ENCODE results near the gene LCAT.
A peak's percentile ranks its signal among the peaks of the same experiment; 100 is the strongest.

The LCAT gene

DNA sequence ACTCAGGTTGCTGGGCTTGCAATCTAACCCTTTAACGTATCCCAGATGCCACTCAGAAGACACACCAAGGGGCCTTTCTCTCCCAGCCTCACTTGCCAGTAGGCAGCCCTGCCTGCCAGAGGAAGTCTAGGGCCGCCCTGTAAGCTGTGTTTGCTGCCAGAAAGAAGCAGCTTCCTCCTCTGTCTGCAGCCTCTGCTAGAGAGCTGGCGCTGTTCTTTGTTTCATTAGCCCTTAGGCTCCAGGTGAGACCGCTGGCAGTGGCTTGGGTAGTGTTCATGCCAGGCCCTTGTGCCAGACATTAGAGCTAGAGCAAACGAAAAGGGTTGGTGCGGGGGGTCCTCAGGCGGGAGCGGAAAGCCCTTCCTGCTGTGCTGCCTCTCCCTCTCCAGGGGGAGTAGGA, 21.2 kb downstream of the LCAT start:
- Histone ChIP-seq H3K4me3 (ENCODE audit: low read depth, low read length) (no peak overlapping the region), H3K9me3 (no peaks in the 10 kb centered on the region), H3K36me3 (peaks cover 5% of the 10 kb centered on the region; the same call in 1 of the 2 replicates), H3K27me3 (no peaks in the 10 kb centered on the region), H3K4me1 (peaks cover 20% of the 10 kb centered on the region)
- DNase-seq: peak; percentile 13
- TF ChIP-seq, protein P1, sequence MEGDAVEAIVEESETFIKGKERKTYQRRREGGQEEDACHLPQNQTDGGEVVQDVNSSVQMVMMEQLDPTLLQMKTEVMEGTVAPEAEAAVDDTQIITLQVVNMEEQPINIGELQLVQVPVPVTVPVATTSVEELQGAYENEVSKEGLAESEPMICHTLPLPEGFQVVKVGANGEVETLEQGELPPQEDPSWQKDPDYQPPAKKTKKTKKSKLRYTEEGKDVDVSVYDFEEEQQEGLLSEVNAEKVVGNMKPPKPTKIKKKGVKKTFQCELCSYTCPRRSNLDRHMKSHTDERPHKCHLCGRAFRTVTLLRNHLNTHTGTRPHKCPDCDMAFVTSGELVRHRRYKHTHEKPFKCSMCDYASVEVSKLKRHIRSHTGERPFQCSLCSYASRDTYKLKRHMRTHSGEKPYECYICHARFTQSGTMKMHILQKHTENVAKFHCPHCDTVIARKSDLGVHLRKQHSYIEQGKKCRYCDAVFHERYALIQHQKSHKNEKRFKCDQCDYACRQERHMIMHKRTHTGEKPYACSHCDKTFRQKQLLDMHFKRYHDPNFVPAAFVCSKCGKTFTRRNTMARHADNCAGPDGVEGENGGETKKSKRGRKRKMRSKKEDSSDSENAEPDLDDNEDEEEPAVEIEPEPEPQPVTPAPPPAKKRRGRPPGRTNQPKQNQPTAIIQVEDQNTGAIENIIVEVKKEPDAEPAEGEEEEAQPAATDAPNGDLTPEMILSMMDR (IDR thresholded peaks at IDR 0.05; ENCODE audit: low read depth, low read length): no peak; the same call in 1 of the 2 replicates

DNA sequence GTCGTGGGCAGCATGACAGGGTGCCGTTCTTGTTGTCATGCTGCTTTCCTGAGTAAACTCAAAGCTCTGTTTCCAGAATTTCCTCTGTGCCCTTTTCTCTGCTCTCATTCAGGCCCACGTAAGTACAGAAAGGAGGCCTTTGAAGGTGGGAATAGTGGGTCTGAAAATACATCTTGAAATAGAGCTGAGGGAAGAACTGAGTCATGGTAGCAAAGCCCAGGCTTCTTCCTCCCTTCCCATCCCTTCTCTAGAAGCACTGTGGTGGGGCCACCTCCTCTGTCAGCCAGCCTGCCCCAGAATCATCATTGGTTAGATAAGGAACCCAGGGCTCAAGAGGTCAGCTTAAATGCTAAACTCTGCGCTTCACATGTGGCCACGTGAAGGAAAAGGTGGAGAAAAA, 21.7 kb downstream of the LCAT start:
- no peaks in the 10 kb centered on the region for H3K27me3 ChIP-seq
- H3K36me3 ChIP-seq: no peaks in the 10 kb centered on the region; the same call in 1 of the 2 replicates
- H3K9me3 ChIP-seq: no peaks in the 10 kb centered on the region
- no peak for DNase-seq
- TF ChIP-seq, protein P1 (IDR thresholded peaks at IDR 0.05; ENCODE audit: low read depth, low read length): no peak
- H3K4me1 ChIP-seq: peaks cover 25% of the 10 kb centered on the region
- H3K4me3 ChIP-seq (ENCODE audit: low read depth, low read length): no peak overlapping the region

DNA sequence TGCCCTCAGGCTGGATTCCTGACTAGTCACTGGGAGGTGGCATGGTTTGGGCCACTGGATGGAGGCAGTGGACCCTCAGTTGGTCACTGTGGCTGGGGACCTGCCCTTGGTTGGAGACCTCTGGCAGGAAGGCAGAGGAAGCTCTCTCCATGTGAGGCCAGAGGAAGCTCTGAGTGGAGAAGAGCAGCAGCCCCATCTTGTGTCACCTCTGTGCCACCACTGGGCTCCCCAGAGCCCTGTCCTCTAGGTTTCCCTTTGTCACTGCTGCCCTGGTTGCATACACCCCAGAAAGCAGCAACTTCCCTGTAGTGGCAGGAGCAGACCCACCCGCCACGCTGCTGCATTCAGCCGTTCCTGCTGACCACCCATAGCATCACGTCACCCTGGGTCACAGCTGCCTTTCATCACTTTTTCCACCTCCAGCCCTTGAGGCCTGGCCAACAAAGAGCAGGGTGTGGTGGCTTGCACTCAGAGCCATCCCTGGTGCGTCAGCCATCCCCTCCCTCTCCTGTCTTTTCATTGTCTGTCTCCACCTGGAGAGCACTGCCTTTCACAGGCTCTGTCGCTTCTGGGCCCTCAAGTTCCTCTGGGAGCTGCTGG, 24.2 kb downstream of the LCAT start:
- no peak overlapping the region for H3K4me3 ChIP-seq (ENCODE audit: low read depth, low read length)
- no peaks in the 10 kb centered on the region for H3K9me3 ChIP-seq
- H3K36me3 ChIP-seq: no peaks in the 10 kb centered on the region
- TF ChIP-seq, protein P1 (IDR thresholded peaks at IDR 0.05; ENCODE audit: low read depth, low read length): peak; percentile 48
- no peaks in the 10 kb centered on the region for H3K27me3 ChIP-seq
- H3K4me1 ChIP-seq: peaks cover 26% of the 10 kb centered on the region
- DNase-seq: no peak

DNA sequence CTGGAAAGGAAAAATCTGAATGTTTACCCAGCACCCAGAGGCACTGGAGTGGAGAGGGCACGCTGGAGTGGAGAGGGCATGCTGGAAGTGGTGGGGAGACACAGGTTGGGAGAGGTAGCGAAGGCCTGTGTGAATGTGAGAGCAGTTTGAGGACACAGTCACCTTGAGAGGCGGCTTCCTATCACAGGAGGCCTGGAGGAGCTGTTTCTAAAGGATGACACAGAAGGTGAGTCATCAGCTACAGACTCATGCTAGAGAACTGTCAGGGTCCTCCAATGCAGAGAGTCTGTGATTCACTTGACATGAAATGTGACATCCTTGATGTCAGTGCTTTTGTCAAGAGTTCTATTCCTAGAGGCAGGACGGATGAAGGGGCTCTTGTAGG, 26.1 kb downstream of the LCAT start:
- peaks cover 28% of the 10 kb centered on the region for H3K4me1 ChIP-seq
- no peaks in the 10 kb centered on the region for H3K36me3 ChIP-seq
- H3K27me3 ChIP-seq: no peaks in the 10 kb centered on the region
- TF ChIP-seq, protein P1 (IDR thresholded peaks at IDR 0.05; ENCODE audit: low read depth, low read length): no peak
- H3K4me3 ChIP-seq (ENCODE audit: low read depth, low read length): no peak overlapping the region
- H3K9me3 ChIP-seq: no peaks in the 10 kb centered on the region
- DNase-seq: no peak

DNA sequence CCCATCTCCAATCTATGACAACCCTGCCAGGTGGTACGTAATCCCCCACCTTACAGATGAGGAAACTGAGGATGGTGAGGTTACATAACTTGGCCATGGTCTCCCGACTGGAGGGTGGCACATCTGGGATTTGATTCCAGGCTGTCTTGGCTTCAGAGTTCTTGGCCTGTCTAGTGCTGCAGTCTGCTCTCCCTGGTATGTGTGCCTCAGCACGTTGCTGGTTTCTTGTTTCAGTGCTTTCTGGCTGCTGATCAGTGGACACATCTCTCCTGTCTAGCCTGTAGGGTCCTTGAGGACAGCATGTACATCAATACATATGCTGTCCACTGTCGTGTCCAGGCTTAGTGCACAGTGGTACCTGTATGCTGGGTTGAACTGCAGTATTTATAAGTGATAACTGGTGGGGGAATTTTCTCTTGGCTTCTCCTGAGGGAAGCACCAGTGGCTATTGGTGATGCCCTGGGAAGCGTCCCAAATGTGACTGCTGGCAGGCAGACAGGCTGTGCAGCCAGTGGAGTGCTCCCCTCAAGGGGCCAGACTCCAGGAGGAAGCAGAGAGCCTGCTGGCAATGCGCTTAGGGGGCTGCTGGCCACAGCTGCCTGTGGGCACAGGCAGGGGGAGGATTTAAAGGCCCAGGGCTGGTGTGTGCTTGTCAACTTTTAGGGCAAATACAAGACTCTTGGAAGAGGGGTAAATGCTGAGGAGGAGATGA, 26.6 kb downstream of the LCAT start:
- H3K4me1 ChIP-seq: peaks cover 28% of the 10 kb centered on the region
- no peak overlapping the region for H3K4me3 ChIP-seq (ENCODE audit: low read depth, low read length)
- H3K36me3 ChIP-seq: no peaks in the 10 kb centered on the region
- TF ChIP-seq, protein P1 (IDR thresholded peaks at IDR 0.05; ENCODE audit: low read depth, low read length): no peak
- peak; percentile 61 for DNase-seq
- no peaks in the 10 kb centered on the region for H3K9me3 ChIP-seq
- H3K27me3 ChIP-seq: no peaks in the 10 kb centered on the region
